H1 (cell line): ENCODE measurements around the gene PLAAT2. TPM values are rescaled to one million over a fixed set of nuclear protein-coding genes. Genes with fewer than 3 reads are reported as not detected.
"Not testable (repeated sequence)": the region's sequence is repeated elsewhere in the genome, so short reads cannot be mapped to it uniquely, and the experiment has no call there.

ENCODE experiments used
- CTCF ChIA-PET: fragments of 300-600 bp; sonication (Branson Sonifier 250); formaldehyde crosslinking; loops from one replicate; lab custom pipeline; 2021; ENCODE audit not compliant: partially characterized antibody; lab: Charles Lee
- POLR2A ChIA-PET: fragments of 300-600 bp; sonication (Branson Sonifier 250); formaldehyde crosslinking; loops from one replicate; lab custom pipeline; 2021; ENCODE audit warnings: inconsistent platforms; ENCODE audit not compliant: partially characterized antibody; lab: Charles Lee
- DNase-seq, 2 experiments: peaks; one replicate each; pipeline versions ENCODE4 v3.0.0 to v3.0.0-alpha.2; 2010 to 2022; ENCODE audit warnings: low spot score in 2 of 2, low read depth in 1 of 2, mixed read lengths in 1 of 2
- FAIRE-seq: peaks from 2 replicates; lab custom pipeline; 2011; peaks lifted over from hg19 to GRCh38; lab: Jason Lieb, UNC
- H2AFZ ChIP-seq: 2 replicates; pipeline ENCODE4 v1.8.1; 2012; ENCODE audit warnings: low read length, inconsistent platforms
- H2AK5ac ChIP-seq: 2 replicates; pipeline ENCODE4 v1.6.1; 2013; ENCODE audit warnings: low read depth, low read length
- H2BK120ac ChIP-seq: replicated peaks from 2 replicates; pipeline ENCODE3; 2013; ENCODE audit warnings: low read depth, low read length, inconsistent platforms
- H2BK12ac ChIP-seq: 2 replicates; pipeline ENCODE4 v1.6.1; 2013; ENCODE audit warnings: low read depth, low read length
- H2BK15ac ChIP-seq: 2 replicates; pipeline ENCODE4 v1.6.1; 2013; ENCODE audit warnings: low read length
- H2BK20ac ChIP-seq: 2 replicates; pipeline ENCODE4 v1.6.1; 2013; ENCODE audit warnings: low read length
- H2BK5ac ChIP-seq: 2 replicates; pipeline ENCODE4 v1.6.1; 2013; ENCODE audit warnings: low read depth, low read length
- H3K14ac ChIP-seq: 2 replicates; pipeline ENCODE4 v1.6.1; 2013; ENCODE audit warnings: inconsistent platforms; ENCODE audit not compliant: insufficient read length
- H3K18ac ChIP-seq: 2 replicates; pipeline ENCODE4 v1.6.1; 2013; ENCODE audit warnings: low read length; ENCODE audit errors: extremely low read depth
- H3K23ac ChIP-seq: 2 replicates; pipeline ENCODE4 v1.6.1; 2013; ENCODE audit warnings: inconsistent platforms; ENCODE audit not compliant: insufficient read length
- H3K23me2 ChIP-seq: 2 replicates; pipeline ENCODE4 v1.6.1; 2013; ENCODE audit warnings: low read depth, low read length
- H3K27ac ChIP-seq: 2 replicates; pipeline ENCODE4 v1.6.1; 2011; ENCODE audit warnings: low read depth, low read length, inconsistent platforms
- H3K27me3 ChIP-seq, 4 experiments: replicated peaks in 1 of 4; 1 replicate in 1 of 4; 2 replicates in 3 of 4; pipeline versions ENCODE4 v1.6.1 to v1.8.1; 2011 to 2013; ENCODE audit warnings: low read length in 3 of 4, mild to moderate bottlenecking in 3 of 4, inconsistent platforms in 2 of 4, mixed read lengths in 2 of 4, moderate library complexity in 1 of 4; ENCODE audit not compliant: control insufficient read depth in 3 of 4, insufficient read depth in 3 of 4; ENCODE audit errors: extremely low read depth in 1 of 4
- H3K36me3 ChIP-seq, 4 experiments: 2 replicates each; pipeline versions ENCODE4 v1.6.1 to v1.8.1; 2011 to 2013; ENCODE audit warnings: mild to moderate bottlenecking in 4 of 4, low read length in 3 of 4, moderate library complexity in 2 of 4, control low read depth in 1 of 4, inconsistent platforms in 1 of 4; ENCODE audit not compliant: insufficient read depth in 4 of 4, control insufficient read depth in 2 of 4
- H3K4ac ChIP-seq: replicated peaks from 2 replicates; pipeline ENCODE3; 2013; ENCODE audit warnings: low read length, low read depth, mixed read lengths, inconsistent platforms; ENCODE audit not compliant: insufficient read length
- H3K4me1 ChIP-seq, 4 experiments: replicated peaks in 1 of 4; 1 replicate in 1 of 4; 2 replicates in 3 of 4; pipeline versions ENCODE4 v1.6.1 to v1.8.1; 2011 to 2013; ENCODE audit warnings: low read length in 3 of 4, inconsistent platforms in 2 of 4, mixed read lengths in 1 of 4; ENCODE audit not compliant: insufficient read depth in 4 of 4, control insufficient read depth in 3 of 4
- H3K4me2 ChIP-seq, 2 experiments: 2 replicates each; pipeline versions ENCODE4 v1.6.1 to v1.8.1; 2011 to 2013; ENCODE audit warnings: low read depth in 2 of 2, low read length in 2 of 2, control low read depth in 1 of 2, inconsistent platforms in 1 of 2, mild to moderate bottlenecking in 1 of 2; ENCODE audit not compliant: insufficient read depth in 1 of 2
- H3K4me3 ChIP-seq, 4 experiments: fragments of 200-600, 300-600 bp in 1 of 4; sonication (generic), shearing (Covaris generic), sonication (Bioruptor Twin) in 1 of 4; 2 replicates each; pipeline versions ENCODE4 v1.5.1 to v1.8.1; 2011 to 2016; ENCODE audit warnings: low read length in 4 of 4, low read depth in 3 of 4, control low read depth in 2 of 4, inconsistent platforms in 2 of 4, mild to moderate bottlenecking in 2 of 4, mixed read lengths in 1 of 4, moderate library complexity in 1 of 4; ENCODE audit not compliant: insufficient read depth in 2 of 4; ENCODE audit errors: extremely low read depth in 1 of 4
- H3K56ac ChIP-seq: replicated peaks from 2 replicates; pipeline ENCODE3; 2013; ENCODE audit warnings: low read depth, mild to moderate bottlenecking, mixed read lengths, low read length, inconsistent platforms; ENCODE audit not compliant: insufficient read length
- H3K79me1 ChIP-seq: 2 replicates; pipeline ENCODE4 v1.6.1; 2013; ENCODE audit warnings: low read depth, low read length, control low read depth
- H3K79me2 ChIP-seq, 2 experiments: 2 replicates each; pipeline versions ENCODE4 v1.6.1 to v1.8.1; 2012 to 2013; ENCODE audit warnings: low read length in 2 of 2, mild to moderate bottlenecking in 2 of 2, inconsistent platforms in 1 of 2; ENCODE audit not compliant: insufficient read depth in 2 of 2, control insufficient read depth in 1 of 2
- H3K9ac ChIP-seq, 4 experiments: replicated peaks in 1 of 4; 1 replicate in 1 of 4; 2 replicates in 3 of 4; pipeline versions ENCODE4 v1.6.1 to v1.8.1; 2011 to 2013; ENCODE audit warnings: low read depth in 3 of 4, low read length in 3 of 4, control low read depth in 2 of 4, mild to moderate bottlenecking in 2 of 4, moderate library complexity in 2 of 4, inconsistent platforms in 1 of 4; ENCODE audit errors: extremely low read depth in 1 of 4
- H3K9me3 ChIP-seq, 2 experiments: 2 replicates each; pipeline versions ENCODE4 v1.6.1 to v1.8.1; 2012 to 2013; ENCODE audit warnings: mild to moderate bottlenecking in 2 of 2, moderate library complexity in 2 of 2, control low read depth in 1 of 2, inconsistent platforms in 1 of 2, low read depth in 1 of 2, low read length in 1 of 2, mixed read lengths in 1 of 2; ENCODE audit not compliant: insufficient read depth in 2 of 2
- H4K20me1 ChIP-seq, 2 experiments: replicated peaks in 1 of 2; 2 replicates each; pipeline versions ENCODE3 to v1.8.1; 2011 to 2013; ENCODE audit warnings: inconsistent platforms in 2 of 2, low read length in 2 of 2, mild to moderate bottlenecking in 1 of 2; ENCODE audit not compliant: insufficient read depth in 2 of 2, control insufficient read depth in 1 of 2
- H4K5ac ChIP-seq: 2 replicates; pipeline ENCODE4 v1.6.1; 2013; ENCODE audit warnings: low read length, low read depth, mixed read lengths, inconsistent platforms; ENCODE audit not compliant: insufficient read length
- H4K8ac ChIP-seq: 2 replicates; pipeline ENCODE4 v1.8.0; 2013; ENCODE audit warnings: mild to moderate bottlenecking, moderate library complexity, low read length, inconsistent platforms; ENCODE audit not compliant: insufficient read depth; ENCODE audit errors: extremely low read depth
- H4K91ac ChIP-seq: replicated peaks from 2 replicates; pipeline ENCODE3; 2013; ENCODE audit warnings: low read length, mixed read lengths, inconsistent platforms; ENCODE audit not compliant: insufficient read length
- POLR2A ChIP-seq, 2 experiments: IDR thresholded peaks; 1 replicate in 1 of 2; 2 replicates in 1 of 2; pipeline ENCODE4 v1.6.1; 2011; ENCODE audit warnings: low read depth in 2 of 2, low read length in 2 of 2, mild to moderate bottlenecking in 2 of 2; ENCODE audit errors: control extremely low read depth in 1 of 2
- YY1 ChIP-seq: IDR thresholded peaks from 2 replicates; pipeline ENCODE4 v1.6.1; 2011; ENCODE audit warnings: low read depth, mild to moderate bottlenecking, low read length
- WGBS, 2 experiments: shearing (Covaris generic) in 1 of 2; methylation state at CpG; one replicate each; pipeline versions ENCODE4 v1.1.6 to v1.1.7; 2013 to 2015; ENCODE audit warnings: low lambda C conversion rate in 2 of 2, mixed read lengths in 2 of 2, inconsistent platforms in 1 of 2, low coverage in 1 of 2, missing lambda C conversion rate in 1 of 2; ENCODE audit not compliant: insufficient replicate concordance in 2 of 2, insufficient coverage in 1 of 2, insufficient read length in 1 of 2; ENCODE audit errors: extremely low coverage in 1 of 2, missing lambda C conversion rate in 1 of 2; 5-methylcytosine and 5-hydroxymethylcytosine counted together
- polyA plus RNA-seq, 7 experiments: library from polyadenylated mRNA; depleted of rRNA in 3 of 7; stranded (reverse) in 5 of 7; unstranded in 2 of 7; fragments of >200 nt in 5 of 7; fragments of 200-250 nt in 2 of 7; gene quantifications; 1 replicate in 5 of 7; 2 replicates in 1 of 7; 4 replicates in 1 of 7; pipeline versions ENCODE4 v1.2.1 to v1.2.3, GENCODE V29; 2011 to 2013; ENCODE audit warnings: missing spikeins in 2 of 7, mixed read lengths in 2 of 7
- total RNA-seq: library from RNA; stranded (reverse); fragmentation: NEBNext Ultra II Directional; extraction: Animal tissue kit (Norgen Biotek cat#: 25700); gene quantifications from 2 replicates; pipeline ENCODE4 v1.2.1, GENCODE V29; 2021

Gene PLAAT2
- total and polyA plus RNA-seq, 2 of the 8 experiments (the other 6 are each of a cell fraction or from before 2014, with no cell fraction given), result 0.39 TPM; not detected in 1

GRCh38 chr11:63529373-63529772 is 33.8 kb downstream of the PLAAT2 start:
- not testable (repeated sequence) for H2BK15ac ChIP-seq, H3K23me2 ChIP-seq, H2BK20ac ChIP-seq, H4K91ac ChIP-seq, H3K14ac ChIP-seq, H3K23ac ChIP-seq, H3K56ac ChIP-seq, H3K79me2 ChIP-seq, FAIRE-seq, H3K9me3 ChIP-seq, H3K36me3 ChIP-seq, H3K79me1 ChIP-seq, H3K4ac ChIP-seq, H3K27me3 ChIP-seq, H2AFZ ChIP-seq, H4K8ac ChIP-seq, H4K20me1 ChIP-seq, DNase-seq, H3K9ac ChIP-seq, H2AK5ac ChIP-seq
- peak overlapping the region; percentile 63 for H4K5ac ChIP-seq
- H2BK120ac ChIP-seq, result peak overlapping the region; percentile 99
- WGBS, 2 experiments, result 11% methylated on average over 6 of the region's 6 CpGs; no CpG with 5 or more reads in 1 of the 2 experiments
- peak overlapping the region; percentile 97; the same call in 1 of the 2 replicates for H2BK12ac ChIP-seq
- POLR2A ChIA-PET, result interaction anchor here (0.6 to 2.2 kb wide), 14 partner anchors 8 to 688 kb away, joined by 3 to 17 read pairs (median 4); partner anchors contain the start of genes LGALS12 and PLAAT5
- peak overlapping the region in 2 of 4 experiments; percentile 22 to 41; a peak in 3 of 8 replicates for H3K4me3 ChIP-seq
- TF ChIP-seq YY1 (0 out of 2 replicates have a peak, but pooled peaks have one; percentile 36), POLR2A (IDR thresholded peaks at IDR 0.05; ENCODE audit: control extremely low read depth in 1 of 2, low read depth in 2 of 2, low read length in 2 of 2) (peak in 1 of 2 experiments; percentile 23; a peak in 1 of 3 replicates)
- H3K4me2 ChIP-seq, result peak overlapping the region; percentile 54 to 56
- peak overlapping the region; percentile 58 for H2BK5ac ChIP-seq
- peaks cover 16 to 31% (median 30%) of the 10 kb centered on the region in 4 experiments; a peak in 6 of 7 replicates for H3K4me1 ChIP-seq
- peak overlapping the region; percentile 89; the same call in 1 of the 2 replicates for H3K27ac ChIP-seq
- CTCF ChIA-PET, result interaction anchor here (0.6 to 1.8 kb wide), 3 partner anchors 18 to 110 kb away, joined by 3 to 10 read pairs (median 4); no protein-coding TSS in a partner anchor
- H3K18ac ChIP-seq, result peak overlapping the region; percentile 97; the same call in 1 of the 2 replicates
